ENCODE data around the gene OVCH2.
"Not testable (repeated sequence)": the region's sequence is repeated elsewhere in the genome, so short reads cannot be mapped to it uniquely, and the experiment has no call there.

OVCH2 gene

GRCh38 chr11:7671347-7672215 is 34.7 kb downstream of the OVCH2 start:
- no peak for DNase-seq

DNA sequence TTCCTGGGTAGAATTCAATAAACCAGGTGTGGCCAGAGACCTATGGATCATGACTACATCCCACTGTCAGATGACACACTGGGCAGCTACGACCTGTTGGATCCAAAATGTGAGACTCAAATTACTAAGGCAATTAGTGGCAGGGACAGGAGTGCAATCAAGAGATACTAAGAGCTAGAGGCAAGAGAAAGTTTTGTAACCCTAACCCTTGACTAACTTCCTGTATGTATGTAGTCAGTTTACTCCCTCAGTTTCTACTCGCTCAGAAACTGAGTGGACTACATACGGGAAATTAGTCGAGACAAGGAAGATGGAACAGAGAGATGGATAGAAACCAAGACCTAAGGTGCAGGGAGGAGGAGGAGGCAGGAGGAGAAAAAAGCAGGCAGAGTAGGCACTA is 35.6 kb downstream of the OVCH2 start:
- no peak for DNase-seq

DNA sequence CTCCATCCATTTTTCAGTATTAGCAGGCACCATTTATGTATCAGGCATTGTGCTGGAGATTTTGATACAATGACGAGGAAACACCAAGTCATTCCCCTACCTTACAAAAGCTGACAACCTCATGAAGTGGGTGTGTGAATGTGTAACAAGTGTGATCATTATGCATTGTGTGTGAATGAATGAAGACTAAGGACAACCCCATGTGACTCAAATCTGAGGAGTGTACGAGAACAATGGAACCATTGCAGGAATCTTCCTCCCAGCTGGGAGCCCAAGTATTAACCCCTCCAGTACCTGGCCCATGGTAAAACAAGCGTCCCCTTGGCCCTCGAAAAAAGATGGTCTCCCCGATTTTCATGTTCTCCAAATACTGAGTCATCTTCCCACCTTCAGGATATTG is 37.4 kb downstream of the OVCH2 start:
- DNase-seq: no peak

GRCh38 chr11:7668464-7668863 is 37.8 kb downstream of the OVCH2 start:
- DNase-seq: no peak

DNA sequence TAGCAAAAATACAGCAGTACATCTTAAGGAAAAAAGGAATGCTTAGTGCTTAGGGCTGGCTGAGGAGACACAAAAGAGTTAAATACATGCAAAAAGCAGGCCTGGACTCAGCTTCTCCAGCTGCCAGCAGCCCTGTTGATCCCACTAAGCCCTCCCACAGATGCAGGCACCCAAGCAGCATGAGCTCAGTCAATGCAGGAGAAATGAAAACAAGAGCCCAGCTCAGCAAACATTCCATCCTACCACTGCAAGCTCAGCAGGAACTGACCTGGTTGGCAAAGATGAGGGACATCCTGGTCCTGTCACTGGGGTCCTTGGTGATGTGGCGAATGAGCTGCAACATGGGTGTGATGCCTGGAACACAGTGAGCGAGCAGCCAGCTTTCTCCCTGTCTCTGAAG is 38.8 kb downstream of the OVCH2 start:
- DNase-seq: no peak

- no peak for DNase-seq
Observed at GRCh38 chr11:7666292-7666866, 39.9 kb downstream of the OVCH2 start.

- peak; percentile 39 for DNase-seq
Observed at GRCh38 chr11:7665473-7666291, 40.6 kb downstream of the OVCH2 start.

DNA sequence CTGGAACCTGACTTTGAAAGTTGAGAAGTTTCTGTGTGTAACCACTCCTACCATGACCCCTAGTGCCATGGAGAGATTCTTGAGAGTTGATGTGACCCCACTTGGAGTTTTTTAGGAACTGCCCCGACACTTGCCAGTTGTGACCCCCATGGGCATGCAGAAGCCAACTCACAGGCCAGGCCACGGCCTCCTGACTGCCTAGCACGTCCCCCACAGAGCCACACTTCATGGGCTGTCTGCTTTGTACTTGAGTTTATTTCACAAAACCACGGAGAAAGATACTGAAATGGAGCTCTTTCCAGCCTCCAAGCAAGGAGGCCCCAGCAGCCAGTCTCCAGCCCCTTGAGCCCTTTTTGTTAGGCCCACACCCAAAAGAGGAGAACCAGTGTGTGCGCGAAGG is 41.4 kb downstream of the OVCH2 start:
- no peak for DNase-seq

- not testable (repeated sequence) for DNase-seq
Observed at GRCh38 chr11:7663531-7663930, 42.7 kb downstream of the OVCH2 start.

- DNase-seq: peak; percentile 42
Observed at GRCh38 chr11:7657306-7658025, 48.8 kb downstream of the OVCH2 start.

DNA sequence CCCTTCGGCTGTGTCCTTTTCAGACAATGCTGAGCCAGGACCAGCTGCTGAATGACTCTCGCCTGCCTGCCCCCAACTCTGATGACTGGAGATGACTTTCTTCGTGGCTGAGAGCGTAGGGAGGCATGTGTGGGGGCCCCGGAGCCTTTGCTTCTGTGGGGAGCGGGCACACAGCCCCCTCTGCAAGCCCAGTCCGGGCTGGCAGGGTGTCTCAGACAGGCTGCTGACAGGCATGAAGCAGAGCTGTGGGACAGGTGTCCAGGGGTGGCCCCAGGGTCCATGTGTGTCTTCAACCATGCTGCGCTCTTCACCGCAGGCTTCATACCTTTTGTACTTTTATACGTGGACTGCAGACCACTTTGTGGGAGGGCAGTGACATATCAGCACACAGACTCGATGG is 49.6 kb downstream of the OVCH2 start:
- no peak for DNase-seq

GRCh38 chr11:7655253-7656217 is 50.7 kb downstream of the OVCH2 start:
- no peak for DNase-seq

GRCh38 chr11:7654195-7654705 is 52.0 kb downstream of the OVCH2 start:
- no peak for DNase-seq

- DNase-seq: no peak
Observed at GRCh38 chr11:7651700-7652099, 54.6 kb downstream of the OVCH2 start.

DNA sequence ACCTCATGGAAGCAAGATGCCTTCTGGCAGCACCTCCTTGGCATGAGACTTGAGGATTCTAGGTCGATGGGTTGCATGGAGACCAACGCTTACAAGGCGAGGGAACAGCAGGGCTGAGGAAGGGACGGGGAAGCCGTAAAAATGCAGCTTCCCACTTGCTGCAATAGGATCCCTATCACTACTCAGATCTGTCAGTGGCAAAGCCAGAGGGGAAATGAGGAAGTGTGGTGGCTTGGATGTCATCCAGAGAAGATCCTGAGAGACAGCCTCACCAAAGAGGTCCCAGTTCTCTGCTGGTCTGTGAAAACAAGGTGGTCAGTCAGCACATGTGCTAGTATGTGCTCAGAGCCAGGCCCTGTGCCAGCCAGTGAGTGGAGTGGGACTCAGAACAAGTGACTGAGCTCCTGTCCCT is 55.1 kb downstream of the OVCH2 start:
- DNase-seq: no peak

DNA sequence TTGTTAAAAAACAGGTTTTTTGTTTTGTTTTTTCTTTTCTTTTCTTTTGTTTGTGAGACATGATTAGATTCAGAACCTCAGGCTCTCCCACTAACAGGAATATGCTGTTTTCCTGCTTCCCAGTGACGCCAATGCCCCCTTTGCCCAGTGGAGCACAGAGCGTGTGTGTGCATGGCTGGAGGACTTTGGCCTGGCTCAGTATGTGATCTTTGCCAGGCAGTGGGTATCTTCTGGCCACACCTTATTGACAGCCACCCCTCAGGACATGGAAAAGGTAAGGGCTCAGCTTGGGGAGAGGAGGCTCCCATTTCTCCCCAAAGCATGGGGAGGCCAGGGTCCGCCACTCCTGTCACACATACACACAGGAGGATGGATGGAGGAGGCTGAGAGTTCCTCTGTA is 58.0 kb downstream of the OVCH2 start:
- no peak for DNase-seq

GRCh38 chr11:7646866-7647265 is 59.4 kb downstream of the OVCH2 start:
- DNase-seq: no peak

DNA sequence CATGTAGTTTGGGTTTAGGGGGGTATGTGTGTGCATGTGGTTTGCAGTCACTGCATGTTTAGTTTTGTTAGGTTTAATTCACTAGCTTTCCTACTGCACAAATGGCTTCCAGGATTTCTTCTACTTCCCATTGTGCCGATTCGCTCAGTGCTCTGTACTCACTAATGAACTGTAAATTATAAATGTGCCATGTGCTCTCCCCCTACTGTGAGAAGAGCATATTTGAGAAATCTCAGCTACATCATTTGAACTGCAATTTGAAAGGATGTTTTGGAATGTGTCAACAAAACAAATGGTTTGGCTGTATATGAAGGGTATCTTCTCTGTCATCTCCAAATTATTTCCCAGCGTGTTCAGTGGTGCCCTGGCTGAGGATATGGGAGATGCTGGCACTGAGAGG is 61.1 kb downstream of the OVCH2 start:
- no peak for DNase-seq

DNA sequence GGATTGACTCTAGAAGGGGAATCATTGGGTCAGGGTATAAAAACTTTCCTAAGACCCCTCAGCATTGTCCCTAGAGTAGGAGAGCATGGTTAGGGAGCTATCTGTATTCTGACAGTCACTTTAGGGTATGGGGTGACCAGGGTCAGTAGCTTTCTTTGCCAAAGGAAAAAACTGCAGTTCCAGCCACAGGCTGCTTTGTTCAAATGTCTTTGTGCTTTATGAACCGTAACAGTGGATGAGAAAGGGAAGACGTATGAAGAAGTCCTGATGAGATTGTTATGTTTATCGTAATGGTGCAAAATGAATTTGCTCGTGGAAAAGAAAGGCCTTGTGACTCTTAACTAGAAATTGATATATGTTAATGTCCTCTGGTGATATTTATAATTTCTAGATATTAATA is 63.0 kb downstream of the OVCH2 start:
- peak; percentile 4 for DNase-seq

- peak; percentile 41 for DNase-seq
Observed at GRCh38 chr11:7642747-7643146, 63.5 kb downstream of the OVCH2 start.

GRCh38 chr11:7640816-7641215 is 65.5 kb downstream of the OVCH2 start:
- no peak for DNase-seq

DNA sequence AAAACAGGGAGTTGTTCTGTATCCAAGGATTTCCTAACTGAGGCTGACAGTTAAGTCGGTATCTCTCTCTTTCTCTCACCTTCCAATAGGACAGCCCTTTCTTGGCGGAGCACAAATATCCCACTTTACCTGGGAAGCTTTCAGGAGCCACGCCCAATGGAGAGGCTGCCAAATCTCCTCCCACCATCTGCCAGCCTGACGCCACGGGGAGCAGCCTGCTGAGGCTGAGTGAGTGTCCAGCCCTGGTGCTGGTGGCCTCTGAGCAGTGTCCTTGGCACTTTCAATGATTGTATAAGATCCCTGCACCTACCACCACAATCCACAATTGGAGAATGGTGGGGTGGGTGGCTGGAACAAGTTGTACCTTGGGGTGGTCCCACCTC is 66.6 kb downstream of the OVCH2 start:
- DNase-seq: no peak
